ENCODE measurements around the gene ARL11.
"Not testable (repeated sequence)": the region's sequence is repeated elsewhere in the genome, so short reads cannot be mapped to it uniquely, and the experiment has no call there.

The ARL11 gene

DNA sequence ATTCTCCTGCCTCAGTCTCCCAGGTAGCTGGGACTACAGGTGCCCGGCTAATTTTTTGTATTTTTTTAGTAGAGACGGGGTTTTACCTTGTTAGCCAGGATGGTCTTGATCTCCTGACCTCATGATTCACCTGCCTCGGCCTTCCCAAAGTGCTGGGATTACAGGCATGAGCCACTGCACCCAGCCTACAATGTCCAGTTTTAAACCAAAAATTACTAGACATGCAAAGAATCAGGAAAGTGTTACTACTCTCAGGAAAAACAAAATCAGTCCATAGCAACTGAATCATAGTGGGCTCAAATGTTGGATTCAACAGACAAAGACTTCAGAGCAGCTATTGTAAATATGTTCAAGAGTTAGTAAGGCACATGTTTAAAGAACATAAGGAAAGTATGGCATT is 16.3 kb upstream of the ARL11 start:
- DNase-seq (ENCODE audit: low read depth, low spot score): not testable (repeated sequence)

DNA sequence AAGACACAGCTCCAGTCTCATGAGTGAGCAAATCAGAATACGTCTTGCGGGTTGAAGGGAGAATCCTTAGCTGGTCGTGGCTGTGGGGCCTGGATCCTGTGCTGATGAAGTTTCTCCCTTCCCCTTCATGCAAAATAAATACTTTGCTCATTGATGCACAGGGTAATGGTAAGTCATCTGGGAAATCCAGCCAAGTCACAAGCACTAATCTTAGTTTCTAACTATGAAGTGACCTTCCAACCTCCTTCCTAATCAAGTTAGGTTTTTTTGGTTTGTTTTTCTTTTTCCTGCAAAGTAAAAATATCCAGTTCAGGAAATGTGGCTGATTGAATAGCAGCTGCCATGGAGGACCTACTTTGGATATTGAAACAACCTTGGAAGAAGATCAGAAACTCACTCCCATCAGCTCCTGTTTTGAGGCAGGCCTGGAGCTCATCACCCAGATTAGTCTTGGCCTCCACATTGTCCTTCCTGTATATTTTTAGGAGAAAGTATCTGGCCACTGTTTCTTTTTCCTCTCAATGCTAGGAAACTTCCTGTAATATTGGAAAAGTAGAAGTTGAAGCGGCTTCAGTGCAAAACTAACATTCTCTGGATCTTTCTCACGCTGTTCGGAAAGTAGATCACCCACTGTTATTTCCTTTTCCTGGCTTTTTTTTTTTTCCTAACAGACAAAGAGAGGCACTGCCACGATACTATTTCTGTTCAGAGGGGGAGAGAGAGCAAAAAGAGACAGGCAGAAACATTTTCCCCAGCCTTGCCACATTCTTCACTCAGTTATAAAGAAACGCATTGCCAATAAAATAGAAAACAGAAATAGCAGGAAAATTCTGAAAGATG is 12.3 kb upstream of the ARL11 start:
- no peak for DNase-seq (ENCODE audit: low read depth, low spot score)

DNA sequence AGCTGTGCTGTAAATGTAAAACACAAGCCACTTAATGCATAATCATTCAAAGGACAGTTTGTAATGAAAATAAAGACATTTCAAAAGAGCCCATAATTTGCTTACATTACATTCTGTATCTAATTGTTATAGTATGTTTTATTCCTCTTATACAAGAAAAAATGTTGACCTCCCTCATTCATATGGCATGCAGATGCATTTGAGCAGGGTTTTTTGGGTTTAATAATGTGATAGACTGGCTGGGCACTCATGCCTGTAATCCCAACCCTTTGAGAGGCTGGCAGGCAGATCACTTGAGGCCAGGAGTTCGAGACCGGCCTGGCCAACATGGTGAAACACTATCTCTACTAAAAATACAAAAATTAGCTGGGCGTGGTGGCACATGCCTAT is 11.6 kb upstream of the ARL11 start:
- no peak for DNase-seq (ENCODE audit: low read depth, low spot score)

DNA sequence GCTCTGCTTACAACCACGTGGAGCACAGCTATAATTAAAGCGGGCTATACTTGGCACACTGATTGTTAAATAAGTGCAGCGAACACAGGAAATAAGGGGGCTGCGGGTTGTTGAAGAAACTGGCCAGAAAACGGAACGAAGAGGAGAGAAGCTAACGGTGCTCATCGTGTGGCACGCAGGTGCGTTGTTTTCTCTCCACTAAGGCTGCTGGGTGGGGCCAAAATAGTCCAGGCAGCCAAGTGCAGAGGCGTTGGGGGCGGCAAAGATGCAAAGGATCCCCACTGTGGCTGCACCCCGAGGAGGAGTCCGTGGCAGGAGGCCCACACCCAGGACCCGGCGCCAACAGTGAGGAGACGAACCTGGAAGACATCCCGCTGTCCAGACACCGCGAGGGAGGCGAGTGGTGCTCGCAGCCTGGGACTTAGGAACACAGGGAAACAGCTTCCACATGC is 8.1 kb upstream of the ARL11 start:
- no peak for DNase-seq (ENCODE audit: low read depth, low spot score)

DNA sequence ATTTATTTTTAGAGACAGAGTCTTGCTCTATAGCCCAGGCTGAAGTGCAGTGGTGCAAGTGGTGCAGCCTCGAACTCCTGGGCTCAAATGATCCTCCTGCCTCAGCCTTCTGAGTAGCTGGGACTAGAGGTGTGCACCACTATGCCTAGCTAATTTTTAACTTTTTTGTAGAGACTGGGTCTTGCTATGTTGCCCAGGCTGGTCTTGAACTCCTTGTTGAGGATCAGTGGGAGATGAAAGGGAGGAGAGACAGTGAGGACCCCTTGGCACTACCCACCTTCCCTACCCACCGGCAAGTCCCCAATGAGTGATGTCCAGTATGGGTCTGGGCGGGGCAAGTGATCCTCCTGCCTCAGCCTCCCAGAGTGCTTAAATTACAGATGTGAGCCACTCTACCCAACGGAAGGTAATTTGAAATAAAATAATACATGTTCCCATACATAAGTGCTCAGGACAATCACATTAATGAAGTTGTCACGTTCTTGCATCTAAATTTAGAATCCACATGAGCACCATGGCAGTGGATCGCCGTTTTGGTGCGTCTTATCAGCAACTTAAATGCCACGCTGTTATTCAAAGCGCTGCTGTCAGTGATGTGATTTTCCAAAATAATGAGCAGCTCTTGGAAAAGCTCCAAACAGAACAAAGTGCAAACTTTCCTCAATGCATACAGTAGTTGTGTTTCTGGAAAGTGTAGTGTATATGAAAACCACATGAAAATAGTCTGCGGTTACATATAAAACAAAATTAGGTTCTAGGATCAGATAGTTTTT is 5.9 kb upstream of the ARL11 start:
- no peak for DNase-seq (ENCODE audit: low read depth, low spot score)

DNA sequence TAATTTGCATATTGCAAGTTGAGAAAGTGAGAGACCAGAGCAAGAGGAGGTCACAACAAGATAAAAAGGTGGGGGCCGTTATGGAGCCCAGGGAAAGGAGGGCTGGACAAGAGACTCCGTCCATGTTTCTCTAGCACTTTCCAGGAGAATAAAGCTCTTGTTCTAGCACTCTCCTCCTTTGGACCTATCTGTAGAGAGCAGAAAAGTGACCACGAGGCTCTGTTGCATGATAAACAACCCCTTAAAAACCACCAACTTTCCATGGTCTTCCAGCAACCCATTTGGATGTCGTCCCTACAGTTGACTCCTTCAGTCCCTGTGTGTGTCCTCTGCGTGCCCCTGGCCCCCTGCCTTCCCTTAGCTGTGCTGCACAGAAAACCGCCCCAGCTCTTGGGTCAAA is 4.1 kb upstream of the ARL11 start:
- no peak for DNase-seq (ENCODE audit: low read depth, low spot score)

DNA sequence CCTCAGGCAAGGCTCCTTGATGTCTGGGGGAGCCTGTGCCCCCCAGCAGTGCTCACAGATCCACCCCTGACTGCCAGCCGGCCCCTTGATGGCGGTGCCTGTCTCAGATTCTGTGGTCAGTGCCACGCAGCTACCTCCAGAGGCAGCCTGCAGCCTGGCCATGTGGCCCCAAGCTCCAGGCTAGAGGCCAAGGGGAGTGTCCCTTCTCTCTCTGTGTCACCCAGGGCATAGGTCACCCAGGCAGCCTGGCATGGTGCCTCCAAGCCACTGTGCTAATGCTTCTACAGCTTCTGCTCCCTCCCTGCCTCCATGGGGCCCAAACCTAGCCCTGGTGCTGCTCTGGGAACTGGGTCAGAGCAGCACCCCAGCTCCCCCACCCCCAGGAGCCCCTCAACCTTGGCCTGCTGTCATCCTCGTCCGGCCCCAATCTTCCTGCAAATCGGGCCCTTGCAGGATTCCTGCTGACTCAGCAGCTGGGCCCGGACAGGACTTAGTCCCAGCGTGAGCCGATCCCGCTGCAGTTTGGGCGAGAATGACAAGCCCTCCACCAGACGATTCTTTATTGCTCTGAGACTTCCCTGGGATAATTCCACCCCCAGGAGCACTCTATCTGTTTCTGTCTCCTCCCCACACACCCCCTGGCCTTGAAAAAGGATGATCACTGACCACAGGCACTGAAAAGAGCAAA is 2.8 kb upstream of the ARL11 start:
- no peak for DNase-seq (ENCODE audit: low read depth, low spot score)

DNA sequence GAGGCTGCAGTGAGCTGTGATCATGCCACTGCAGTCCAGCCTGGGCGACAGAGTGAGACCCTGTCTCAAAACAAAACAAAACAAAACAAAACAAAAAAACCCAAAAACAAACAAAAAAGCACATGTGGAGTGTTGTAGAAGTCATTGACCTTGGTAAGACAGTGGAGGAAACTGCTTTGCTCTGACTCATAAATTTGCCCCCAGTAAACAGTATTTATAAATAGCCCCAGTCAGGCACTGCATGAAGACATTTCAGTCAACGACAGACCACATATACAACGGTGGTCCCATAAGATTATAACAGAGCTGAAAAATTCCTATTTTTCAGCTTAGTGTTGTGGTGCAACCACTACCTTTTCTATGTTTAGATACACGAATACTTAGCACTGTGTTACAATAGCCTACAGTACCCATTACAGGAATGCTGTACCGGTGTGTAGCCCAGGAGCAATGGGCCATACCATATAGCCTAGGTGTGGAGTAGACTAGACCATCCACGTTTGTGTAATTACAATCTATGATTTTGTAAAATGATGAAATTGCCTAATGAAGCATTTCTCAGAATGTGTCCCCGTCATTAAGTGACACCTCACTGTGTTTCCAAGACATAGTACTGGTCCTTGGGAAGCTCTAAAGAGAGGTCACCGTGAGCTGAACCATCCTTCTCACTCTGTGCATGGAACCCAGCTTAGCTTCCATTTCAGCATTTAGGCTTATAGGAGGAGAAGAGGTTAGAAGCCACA is 1.1 kb downstream of the ARL11 start:
- DNase-seq (ENCODE audit: low read depth, low spot score): no peak

DNA sequence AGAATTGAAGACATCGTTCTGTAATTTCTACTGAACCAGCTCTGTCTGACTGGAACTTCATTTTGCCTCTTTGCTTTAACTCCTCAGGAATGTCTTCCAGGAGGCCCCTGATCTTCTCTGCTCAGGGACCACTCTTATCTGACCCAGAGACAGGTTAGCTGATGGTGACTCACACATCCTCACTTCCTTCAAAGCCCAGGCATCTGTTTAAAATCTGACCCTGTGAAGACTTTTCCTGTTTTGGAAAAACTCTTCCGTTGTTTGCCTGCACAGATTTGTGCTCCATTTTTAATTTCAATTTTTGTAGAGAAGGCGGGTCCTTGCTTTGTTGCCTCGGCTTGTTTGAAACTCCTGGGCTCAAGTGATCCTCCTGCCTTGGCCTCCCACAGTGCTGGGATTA is 1.6 kb downstream of the ARL11 start:
- no peak for DNase-seq (ENCODE audit: low read depth, low spot score)

DNA sequence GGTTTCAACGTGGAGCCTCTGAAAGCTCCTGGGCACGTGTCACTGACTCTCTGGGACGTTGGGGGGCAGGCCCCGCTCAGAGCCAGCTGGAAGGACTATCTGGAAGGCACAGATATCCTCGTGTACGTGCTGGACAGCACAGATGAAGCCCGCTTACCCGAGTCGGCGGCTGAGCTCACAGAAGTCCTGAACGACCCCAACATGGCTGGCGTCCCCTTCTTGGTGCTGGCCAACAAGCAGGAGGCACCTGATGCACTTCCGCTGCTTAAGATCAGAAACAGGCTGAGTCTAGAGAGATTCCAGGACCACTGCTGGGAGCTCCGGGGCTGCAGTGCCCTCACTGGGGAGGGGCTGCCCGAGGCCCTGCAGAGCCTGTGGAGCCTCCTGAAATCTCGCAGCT is 2.3 kb downstream of the ARL11 start:
- no peak for DNase-seq (ENCODE audit: low read depth, low spot score)

DNA sequence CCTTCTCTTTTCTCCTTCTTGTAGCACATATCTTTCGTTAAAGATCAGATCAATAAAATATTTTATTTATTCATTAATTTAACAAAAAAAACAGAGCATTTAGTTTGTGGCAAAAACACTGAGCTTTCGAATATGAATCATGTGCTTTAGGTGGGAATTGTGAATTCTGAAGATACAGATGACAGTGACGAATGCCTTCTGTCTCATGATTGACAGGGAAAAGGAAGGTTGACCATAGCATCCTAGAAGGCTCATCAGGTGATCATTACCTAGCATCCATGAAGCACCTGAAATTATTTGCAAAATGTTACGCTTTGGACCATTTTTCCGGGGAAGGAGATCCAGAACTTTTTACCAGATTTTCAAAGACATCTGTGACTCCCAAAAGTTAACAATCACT is 3.8 kb downstream of the ARL11 start:
- no peak for DNase-seq (ENCODE audit: low read depth, low spot score)

DNA sequence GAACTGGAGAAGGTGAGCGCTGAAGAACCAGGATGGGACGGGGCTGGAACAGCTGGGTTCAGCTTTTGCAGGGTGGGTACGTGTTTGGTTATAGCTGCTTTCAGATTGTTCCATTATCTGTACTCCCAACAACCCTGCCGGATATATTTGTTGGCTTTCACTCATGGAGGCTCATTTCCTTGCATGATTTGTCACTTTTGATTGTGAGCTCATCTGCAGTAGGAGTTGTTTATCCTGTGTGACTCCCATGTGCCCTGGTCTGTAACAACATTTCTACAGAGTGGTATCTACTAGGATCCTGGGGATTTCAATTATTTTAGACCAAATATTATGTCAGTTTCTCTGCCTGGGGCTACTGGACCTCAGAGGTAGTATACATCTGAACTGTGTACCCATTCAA is 5.4 kb downstream of the ARL11 start:
- DNase-seq (ENCODE audit: low read depth, low spot score): no peak

DNA sequence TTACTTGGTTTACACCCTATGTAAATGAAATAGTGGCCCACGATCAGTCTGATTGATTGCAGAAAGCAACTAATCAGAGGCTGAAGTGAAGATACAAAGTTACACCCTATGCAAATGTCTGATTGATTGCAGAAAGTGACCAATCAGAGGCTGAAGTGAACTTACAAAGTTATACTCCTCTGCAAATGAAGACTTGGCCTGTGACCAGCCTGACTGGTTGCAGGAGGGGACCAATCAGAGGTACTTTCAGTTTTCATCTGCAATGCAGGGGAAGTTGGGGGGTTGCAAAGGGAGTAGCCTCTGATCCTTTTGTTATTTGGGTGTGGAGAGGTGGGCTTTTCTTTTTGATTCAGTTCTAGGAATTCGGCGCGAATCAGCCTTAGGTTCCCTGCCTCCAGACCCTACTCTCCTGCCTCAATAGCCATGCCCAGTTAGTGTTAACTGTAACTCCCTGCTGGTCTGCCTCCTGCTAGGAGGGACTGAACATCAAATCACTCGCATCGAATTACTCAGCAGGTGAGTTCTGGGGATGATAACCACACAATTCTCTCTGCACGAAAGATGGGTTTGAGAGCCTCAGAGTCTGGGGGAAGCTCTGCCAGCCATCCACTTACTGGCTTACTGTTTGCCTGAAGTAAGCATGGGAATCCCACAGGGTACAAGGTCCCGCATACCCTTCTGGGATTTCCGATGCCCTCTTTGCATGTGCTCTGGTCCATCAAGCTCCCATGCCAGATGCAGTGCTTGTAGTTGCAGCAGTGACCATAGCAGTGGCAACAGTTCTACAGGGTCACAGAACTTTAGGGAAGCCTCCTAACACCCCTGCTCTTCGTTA is 7.5 kb downstream of the ARL11 start:
- no peak for DNase-seq (ENCODE audit: low read depth, low spot score)

DNA sequence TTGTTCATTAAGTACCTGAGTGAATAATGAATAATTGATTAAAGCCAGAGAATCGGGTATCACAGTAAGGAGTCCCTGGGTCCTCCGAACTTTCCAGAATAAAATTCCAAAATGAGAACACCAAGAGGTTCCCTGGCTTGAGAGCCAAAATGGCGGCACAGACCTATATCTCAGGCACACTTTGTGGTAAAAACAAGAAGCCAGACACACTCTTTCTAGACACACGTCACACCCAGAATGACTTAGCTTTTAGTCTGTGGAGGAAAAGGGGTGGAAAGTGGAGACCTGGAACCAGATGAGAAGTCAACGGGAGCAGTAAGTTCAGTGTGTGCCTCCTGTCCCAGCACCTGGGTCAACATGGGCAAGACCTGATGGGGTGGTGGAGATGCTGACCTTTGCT is 8.4 kb downstream of the ARL11 start:
- DNase-seq (ENCODE audit: low read depth, low spot score): no peak

DNA sequence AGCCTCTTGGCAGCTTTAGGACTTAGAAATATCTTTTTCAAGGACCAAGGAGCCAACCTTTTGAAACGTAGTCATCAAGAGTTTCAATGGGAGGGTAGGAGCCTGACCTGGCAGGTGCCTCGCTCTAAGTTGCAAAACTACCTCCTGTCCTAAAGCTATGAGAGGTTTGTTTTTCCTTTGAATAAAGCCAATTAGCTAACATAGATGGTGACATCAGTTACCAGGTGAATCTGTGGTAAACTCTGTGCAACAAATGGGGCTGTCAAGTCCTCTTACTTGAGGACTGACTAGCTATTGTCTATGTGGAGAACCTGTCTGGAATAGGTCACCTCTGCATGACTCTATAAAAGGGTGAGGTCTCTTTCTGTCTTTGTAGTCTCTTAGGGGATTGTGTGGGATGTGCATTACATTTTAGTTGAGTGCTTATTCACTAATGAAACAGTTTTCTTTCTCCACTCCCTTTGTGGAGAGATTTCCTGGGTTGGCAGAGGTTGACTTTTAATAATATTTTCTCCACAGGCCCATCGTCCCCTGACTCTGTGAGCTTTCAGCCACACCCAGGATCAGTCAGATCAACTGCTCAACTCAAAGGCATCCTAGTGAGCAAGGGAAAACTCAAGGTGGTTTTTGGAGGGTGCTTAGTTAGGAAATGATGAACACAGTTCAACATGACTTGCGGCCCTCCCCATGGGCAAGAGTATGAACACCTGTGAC is 9.9 kb downstream of the ARL11 start:
- no peak for DNase-seq (ENCODE audit: low read depth, low spot score)

DNA sequence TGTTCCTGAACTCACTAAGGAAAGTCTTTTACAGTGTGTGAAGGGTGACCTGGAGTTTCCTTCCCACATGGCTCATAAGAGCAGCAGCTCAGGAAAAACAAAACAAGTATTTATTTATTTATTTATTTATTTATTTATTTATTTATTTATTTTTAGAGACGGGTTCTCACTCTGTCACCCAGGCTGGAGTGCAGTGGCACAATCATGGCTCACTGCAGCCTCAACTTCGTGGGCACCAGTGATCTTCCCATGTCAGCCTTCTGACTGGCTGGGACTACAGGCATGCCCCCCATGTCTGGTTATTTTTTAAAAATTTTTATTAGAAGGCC is 10.4 kb downstream of the ARL11 start:
- DNase-seq (ENCODE audit: low read depth, low spot score): no peak

DNA sequence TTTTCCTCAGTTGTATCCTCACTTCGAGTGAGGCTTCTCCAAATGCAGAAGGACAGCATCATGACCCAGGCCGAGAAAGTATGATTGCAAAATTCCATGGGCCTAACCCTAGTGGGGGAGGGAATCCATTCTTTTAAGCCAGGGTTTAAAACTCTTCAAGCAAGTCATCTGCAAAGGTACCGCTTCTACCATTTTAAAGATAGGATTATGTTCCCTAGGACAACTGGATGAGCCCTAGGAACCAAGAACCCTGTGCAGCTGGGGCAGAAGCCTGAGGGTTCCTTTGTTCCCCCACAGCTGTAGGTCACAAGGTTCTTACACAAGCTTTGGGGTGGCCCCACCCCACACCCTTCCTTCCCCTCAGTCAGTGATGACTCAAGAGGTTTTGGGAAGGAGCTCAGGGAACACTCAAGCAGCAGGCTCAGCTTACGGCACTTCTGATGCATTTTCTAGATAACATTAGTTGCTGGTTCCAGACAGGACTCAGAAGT is 13.5 kb downstream of the ARL11 start:
- DNase-seq (ENCODE audit: low read depth, low spot score): no peak

DNA sequence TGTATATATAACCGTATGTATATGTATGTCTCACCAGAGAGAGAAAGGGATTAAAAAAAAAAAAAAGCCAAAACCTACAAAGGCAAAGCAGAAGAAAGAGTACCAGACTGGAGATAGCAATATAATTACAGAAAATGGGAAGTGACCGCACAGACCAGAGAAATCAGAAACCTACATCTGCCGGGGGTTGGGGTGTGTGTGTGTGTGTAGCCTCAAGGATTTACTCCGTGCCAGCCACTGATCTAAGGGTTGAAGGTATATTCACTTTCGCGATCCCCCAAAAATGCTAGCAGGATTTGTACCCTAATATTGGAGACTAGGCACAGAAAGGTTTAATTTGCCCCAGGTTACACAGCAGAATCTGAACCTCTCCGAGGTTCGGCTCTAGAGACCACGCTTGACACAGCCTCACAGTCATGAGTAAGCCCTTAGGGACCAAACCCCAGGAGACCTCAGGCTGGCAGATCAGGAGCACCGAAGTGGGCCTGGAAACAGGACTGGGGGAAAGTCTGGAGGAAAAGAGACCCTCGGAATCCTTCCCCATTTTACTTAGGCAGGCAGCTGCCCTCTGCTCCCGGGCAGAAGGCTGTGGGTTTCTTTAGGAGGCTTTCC is 14.8 kb downstream of the ARL11 start:
- DNase-seq (ENCODE audit: low read depth, low spot score): no peak

DNA sequence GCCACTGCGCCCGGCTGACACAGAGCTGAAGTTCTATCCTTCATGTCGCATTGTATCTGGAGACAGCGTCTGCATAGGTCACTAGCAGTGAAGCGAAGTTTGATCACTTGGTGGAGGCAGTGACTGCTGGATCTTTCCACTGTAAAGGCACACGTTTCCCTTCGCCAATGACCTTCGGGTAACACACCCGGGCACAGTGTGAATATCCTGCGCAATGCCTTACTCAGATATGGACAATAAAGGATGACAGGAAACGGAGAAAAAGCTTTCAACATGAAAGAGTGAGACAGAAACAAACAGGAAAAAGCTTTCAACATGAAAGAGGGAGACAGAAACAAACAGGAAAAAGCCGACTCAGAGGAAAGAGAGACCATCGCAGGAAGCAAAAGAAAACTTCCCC is 17.1 kb downstream of the ARL11 start:
- no peak for DNase-seq (ENCODE audit: low read depth, low spot score)

DNA sequence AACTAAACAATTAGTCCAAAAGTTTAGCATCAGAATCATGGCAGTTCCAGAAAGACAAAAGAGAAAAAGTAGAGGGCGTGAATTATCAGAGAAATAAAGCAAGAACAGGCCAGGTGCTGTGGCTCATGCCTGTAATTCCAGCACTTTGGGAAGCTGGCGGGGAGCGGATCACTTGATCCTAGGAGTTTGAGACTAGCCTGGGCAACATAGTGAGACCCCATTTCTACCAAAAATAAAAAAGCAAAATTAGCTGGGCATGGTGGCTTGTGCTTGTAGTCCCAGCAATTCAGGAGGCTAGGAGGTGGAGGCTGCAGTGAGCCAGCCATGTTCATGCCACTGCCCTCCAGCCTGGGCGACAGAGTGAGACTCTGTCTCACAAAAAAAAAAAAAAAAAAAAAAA is 18.4 kb downstream of the ARL11 start:
- DNase-seq (ENCODE audit: low read depth, low spot score): no peak
